ENCODE measurements around the gene FAM3B.

DNA sequence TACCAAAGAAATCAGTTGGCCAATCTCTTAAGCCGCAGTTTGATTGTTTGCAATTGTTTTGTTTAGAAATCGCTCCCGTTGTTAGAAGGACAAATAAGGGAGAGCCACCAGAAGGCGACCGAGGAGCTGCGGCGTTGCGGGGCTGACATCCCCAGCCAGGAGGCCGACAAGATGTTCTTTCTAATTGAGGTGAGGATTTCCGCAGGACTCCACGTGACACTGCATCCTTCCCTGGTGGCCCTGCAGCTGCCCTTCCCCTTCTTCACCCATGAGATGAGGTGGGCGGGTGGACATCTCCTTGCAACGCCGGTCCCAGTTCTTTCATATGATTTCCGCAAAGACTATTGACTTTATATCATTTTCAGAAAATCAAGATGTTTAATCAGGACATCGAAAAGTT, 82.2 kb downstream of the FAM3B start:
- TF ChIP-seq, protein P1, sequence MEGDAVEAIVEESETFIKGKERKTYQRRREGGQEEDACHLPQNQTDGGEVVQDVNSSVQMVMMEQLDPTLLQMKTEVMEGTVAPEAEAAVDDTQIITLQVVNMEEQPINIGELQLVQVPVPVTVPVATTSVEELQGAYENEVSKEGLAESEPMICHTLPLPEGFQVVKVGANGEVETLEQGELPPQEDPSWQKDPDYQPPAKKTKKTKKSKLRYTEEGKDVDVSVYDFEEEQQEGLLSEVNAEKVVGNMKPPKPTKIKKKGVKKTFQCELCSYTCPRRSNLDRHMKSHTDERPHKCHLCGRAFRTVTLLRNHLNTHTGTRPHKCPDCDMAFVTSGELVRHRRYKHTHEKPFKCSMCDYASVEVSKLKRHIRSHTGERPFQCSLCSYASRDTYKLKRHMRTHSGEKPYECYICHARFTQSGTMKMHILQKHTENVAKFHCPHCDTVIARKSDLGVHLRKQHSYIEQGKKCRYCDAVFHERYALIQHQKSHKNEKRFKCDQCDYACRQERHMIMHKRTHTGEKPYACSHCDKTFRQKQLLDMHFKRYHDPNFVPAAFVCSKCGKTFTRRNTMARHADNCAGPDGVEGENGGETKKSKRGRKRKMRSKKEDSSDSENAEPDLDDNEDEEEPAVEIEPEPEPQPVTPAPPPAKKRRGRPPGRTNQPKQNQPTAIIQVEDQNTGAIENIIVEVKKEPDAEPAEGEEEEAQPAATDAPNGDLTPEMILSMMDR (IDR thresholded peaks at IDR 0.05; ENCODE audit: insufficient read depth, low read length) = no peak
- TF ChIP-seq GABPA (IDR thresholded peaks at IDR 0.05; ENCODE audit: low read depth) (no peak), POLR2AphosphoS5 (IDR thresholded peaks at IDR 0.05; ENCODE audit: low read depth) (no peak), SPI1 (IDR thresholded peaks at IDR 0.05; ENCODE audit: borderline replicate concordance, low read depth) (no peak)
- TF ChIP-seq, protein P2, sequence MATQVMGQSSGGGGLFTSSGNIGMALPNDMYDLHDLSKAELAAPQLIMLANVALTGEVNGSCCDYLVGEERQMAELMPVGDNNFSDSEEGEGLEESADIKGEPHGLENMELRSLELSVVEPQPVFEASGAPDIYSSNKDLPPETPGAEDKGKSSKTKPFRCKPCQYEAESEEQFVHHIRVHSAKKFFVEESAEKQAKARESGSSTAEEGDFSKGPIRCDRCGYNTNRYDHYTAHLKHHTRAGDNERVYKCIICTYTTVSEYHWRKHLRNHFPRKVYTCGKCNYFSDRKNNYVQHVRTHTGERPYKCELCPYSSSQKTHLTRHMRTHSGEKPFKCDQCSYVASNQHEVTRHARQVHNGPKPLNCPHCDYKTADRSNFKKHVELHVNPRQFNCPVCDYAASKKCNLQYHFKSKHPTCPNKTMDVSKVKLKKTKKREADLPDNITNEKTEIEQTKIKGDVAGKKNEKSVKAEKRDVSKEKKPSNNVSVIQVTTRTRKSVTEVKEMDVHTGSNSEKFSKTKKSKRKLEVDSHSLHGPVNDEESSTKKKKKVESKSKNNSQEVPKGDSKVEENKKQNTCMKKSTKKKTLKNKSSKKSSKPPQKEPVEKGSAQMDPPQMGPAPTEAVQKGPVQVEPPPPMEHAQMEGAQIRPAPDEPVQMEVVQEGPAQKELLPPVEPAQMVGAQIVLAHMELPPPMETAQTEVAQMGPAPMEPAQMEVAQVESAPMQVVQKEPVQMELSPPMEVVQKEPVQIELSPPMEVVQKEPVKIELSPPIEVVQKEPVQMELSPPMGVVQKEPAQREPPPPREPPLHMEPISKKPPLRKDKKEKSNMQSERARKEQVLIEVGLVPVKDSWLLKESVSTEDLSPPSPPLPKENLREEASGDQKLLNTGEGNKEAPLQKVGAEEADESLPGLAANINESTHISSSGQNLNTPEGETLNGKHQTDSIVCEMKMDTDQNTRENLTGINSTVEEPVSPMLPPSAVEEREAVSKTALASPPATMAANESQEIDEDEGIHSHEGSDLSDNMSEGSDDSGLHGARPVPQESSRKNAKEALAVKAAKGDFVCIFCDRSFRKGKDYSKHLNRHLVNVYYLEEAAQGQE (IDR thresholded peaks at IDR 0.05; ENCODE audit: insufficient replicate concordance, low read depth) = no peak
